SU-DHL-6 (cell line): ENCODE data around the gene CLSTN3.

Experiments used
- H2AFZ ChIP-seq: fragments of 200-600 bp; sonication (generic); 2 replicates; pipeline ENCODE4 v1.6.1; 2014; ENCODE audit warnings: low read depth, mild to moderate bottlenecking, moderate library complexity, mixed read lengths, antibody characterized with exemption, low read length; ENCODE audit not compliant: severe bottlenecking
- H3F3A ChIP-seq: fragments of 200-600 bp; shearing (Covaris generic); 2 replicates; pipeline ENCODE4 v1.6.0; 2016; ENCODE audit warnings: antibody characterized with exemption, mild to moderate bottlenecking; ENCODE audit not compliant: insufficient read depth
- H3K27ac ChIP-seq: fragments of 200-600 bp; sonication (generic); 2 replicates; pipeline ENCODE4 v1.5.1; 2016; ENCODE audit warnings: low read depth, mild to moderate bottlenecking, low read length, moderate library complexity, mixed read lengths
- H3K27me3 ChIP-seq: fragments of 200-600 bp; sonication (generic), shearing (Covaris generic); 2 replicates; pipeline ENCODE4 v1.6.0; 2014; ENCODE audit warnings: mild to moderate bottlenecking, low read length
- H3K36me3 ChIP-seq: fragments of 200-600 bp; sonication (generic); 2 replicates; pipeline ENCODE4 v1.6.1; 2014; ENCODE audit warnings: mild to moderate bottlenecking, low read length, mixed read lengths
- H3K4me2 ChIP-seq: fragments of 300-600, 200-600 bp; shearing (Covaris generic), sonication (generic); 2 replicates; pipeline ENCODE4 v1.6.0; 2014; ENCODE audit warnings: low read length, low read depth, mild to moderate bottlenecking; ENCODE audit not compliant: poor library complexity, severe bottlenecking
- H3K4me3 ChIP-seq: fragments of 200-600 bp; sonication (generic); 2 replicates; pipeline ENCODE4 v1.5.1; 2014; ENCODE audit warnings: antibody characterized with exemption, low read length, mild to moderate bottlenecking, mixed read lengths; ENCODE audit not compliant: insufficient read depth, poor library complexity, severe bottlenecking
- H3K79me2 ChIP-seq: fragments of 200-600 bp; sonication (generic); 2 replicates; pipeline ENCODE4 v1.6.1; 2014; ENCODE audit warnings: mild to moderate bottlenecking, low read length, moderate library complexity; ENCODE audit not compliant: insufficient read depth
- H3K9ac ChIP-seq: fragments of 200-600 bp; sonication (generic); 2 replicates; pipeline ENCODE4 v1.7.0; 2014; ENCODE audit warnings: mild to moderate bottlenecking, low read length
- H3K9me2 ChIP-seq: fragments of 200-600 bp; sonication (generic); replicated peaks from 2 replicates; pipeline ENCODE4 v1.6.1; 2014; ENCODE audit warnings: low read length; ENCODE audit not compliant: insufficient read depth
- H3K9me3 ChIP-seq: fragments of 200-600 bp; sonication (generic); 2 replicates; pipeline ENCODE4 v1.6.1; 2014; ENCODE audit warnings: low read length, mixed read lengths; ENCODE audit not compliant: insufficient read depth
- H4K20me1 ChIP-seq: fragments of 200-600 bp; sonication (generic); 2 replicates; pipeline ENCODE4 v1.6.1; 2014; ENCODE audit warnings: low read depth, mild to moderate bottlenecking, antibody characterized with exemption, low read length, moderate library complexity, mixed read lengths
- CTCF ChIP-seq: fragments of 200-600 bp; sonication (generic); IDR thresholded peaks from one replicate; pipeline ENCODE4 v1.5.1; 2017; ENCODE audit warnings: antibody characterized with exemption, mild to moderate bottlenecking, low read length, moderate library complexity; ENCODE audit not compliant: insufficient read depth, poor library complexity, severe bottlenecking
- EZH2phosphoT487 ChIP-seq: fragments of 200-600 bp; sonication (generic), shearing (Covaris generic); conservative IDR thresholded peaks from 2 replicates; pipeline ENCODE4 v1.6.1; 2018; ENCODE audit warnings: mild to moderate bottlenecking, antibody characterized with exemption, low read length, moderate library complexity, mixed read lengths

Gene CLSTN3

DNA sequence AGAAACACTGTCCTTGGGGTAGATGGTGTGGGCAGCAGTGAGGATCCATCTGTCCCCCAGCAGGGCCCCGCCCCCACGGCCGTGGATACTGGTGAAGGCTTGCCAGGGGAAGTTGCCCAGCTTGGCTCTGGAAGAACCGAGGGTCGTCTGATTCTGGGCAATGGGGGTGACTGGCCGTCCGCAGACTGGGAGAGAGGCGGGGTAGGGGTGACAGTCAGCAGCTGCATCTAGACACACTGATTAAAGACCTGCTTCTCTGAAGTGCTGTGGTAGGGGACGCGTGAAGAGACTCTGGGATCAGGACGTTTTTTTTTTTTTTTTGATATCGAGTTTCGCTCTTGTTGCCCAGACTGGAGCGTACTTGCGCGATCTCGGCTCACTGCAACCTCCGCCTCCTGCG, 33.2 kb upstream of the CLSTN3 start:
- TF ChIP-seq EZH2phosphoT487 = no peak
- no peak for TF ChIP-seq CTCF
- H3K9me3 ChIP-seq = no peaks in the 10 kb centered on the region
- no peak overlapping the region for H3K9ac ChIP-seq
- no peak overlapping the region for H3K4me2 ChIP-seq
- no peak overlapping the region for H2AFZ ChIP-seq
- no peak overlapping the region for H3K4me3 ChIP-seq
- H3F3A ChIP-seq = no peaks in the 10 kb centered on the region
- no peaks in the 10 kb centered on the region for H3K36me3 ChIP-seq
- no peaks in the 10 kb centered on the region for H3K27me3 ChIP-seq
- no peak overlapping the region for H3K27ac ChIP-seq
- no peaks in the 10 kb centered on the region for H4K20me1 ChIP-seq
- no peaks in the 10 kb centered on the region for H3K9me2 ChIP-seq
- H3K79me2 ChIP-seq = no peaks in the 10 kb centered on the region

DNA sequence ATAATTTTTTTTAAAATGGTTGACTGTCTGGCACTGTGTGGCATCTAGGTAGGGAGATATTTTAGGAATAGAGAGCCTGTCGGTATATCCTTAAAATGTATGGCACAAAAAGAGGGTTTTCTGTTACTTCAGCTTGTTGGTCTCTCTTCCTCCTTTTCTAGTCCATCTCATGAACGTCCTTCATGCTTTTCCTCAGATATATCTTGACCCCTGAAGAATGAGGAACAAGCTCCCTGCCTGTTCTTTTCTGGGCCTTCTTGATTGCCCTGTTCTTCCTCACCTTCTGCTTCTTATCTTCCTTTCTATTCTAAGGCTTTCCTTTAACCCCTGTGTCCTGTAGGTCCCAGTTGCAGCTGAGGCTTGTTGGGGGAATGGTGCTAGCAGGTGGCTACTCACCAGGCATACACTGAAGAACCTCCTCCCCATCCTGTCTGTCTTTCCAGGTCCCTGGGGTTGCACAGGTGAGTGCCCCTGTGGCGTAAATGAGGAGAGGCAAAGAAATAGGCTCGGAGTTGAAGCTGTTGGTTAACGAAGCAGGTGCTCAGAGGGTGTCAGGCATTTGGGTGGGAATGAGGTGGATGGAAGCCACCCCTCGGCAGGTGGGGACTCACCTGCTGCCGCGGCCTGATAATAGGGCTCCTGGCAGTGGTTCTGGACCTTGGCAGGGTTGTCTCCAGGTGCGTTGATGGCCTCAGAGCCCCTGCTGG, 30.7 kb upstream of the CLSTN3 start:
- H4K20me1 ChIP-seq = no peaks in the 10 kb centered on the region
- H3K4me3 ChIP-seq = no peak overlapping the region
- no peak overlapping the region for H3K9ac ChIP-seq
- no peaks in the 10 kb centered on the region for H3F3A ChIP-seq
- H3K4me2 ChIP-seq = no peak overlapping the region
- TF ChIP-seq CTCF = no peak
- TF ChIP-seq EZH2phosphoT487 = no peak
- no peaks in the 10 kb centered on the region for H3K79me2 ChIP-seq
- no peak overlapping the region for H3K27ac ChIP-seq
- H3K36me3 ChIP-seq = no peaks in the 10 kb centered on the region
- no peaks in the 10 kb centered on the region for H3K9me2 ChIP-seq
- H3K9me3 ChIP-seq = no peaks in the 10 kb centered on the region
- H3K27me3 ChIP-seq = no peaks in the 10 kb centered on the region
- H2AFZ ChIP-seq = no peak overlapping the region

- Histone ChIP-seq H3K79me2 (no peaks in the 10 kb centered on the region), H3K9me3 (no peaks in the 10 kb centered on the region), H3K4me3 (no peak overlapping the region), H3F3A (no peaks in the 10 kb centered on the region), H3K27ac (no peak overlapping the region), H3K9ac (no peak overlapping the region), H3K36me3 (no peaks in the 10 kb centered on the region), H3K27me3 (no peaks in the 10 kb centered on the region), H3K4me2 (no peak overlapping the region), H4K20me1 (no peaks in the 10 kb centered on the region), H3K9me2 (no peaks in the 10 kb centered on the region), H2AFZ (no peak overlapping the region)
- TF ChIP-seq CTCF (no peak), EZH2phosphoT487 (no peak)
Observed at GRCh38 chr12:7100239-7100638, 29.9 kb upstream of the CLSTN3 start.
